GM12891 (cell line): ENCODE data around the gene PRKCB.

Experiments
- POLR2A ChIP-seq: IDR thresholded peaks from 2 replicates; pipeline ENCODE4 v1.6.1; 2011; ENCODE audit warnings: low read depth, low read length, control low read depth
- POLR2AphosphoS5 ChIP-seq: IDR thresholded peaks from 2 replicates; pipeline ENCODE4 v1.6.1; 2011; ENCODE audit warnings: low read depth, low read length, control low read depth
- POU2F2 ChIP-seq: IDR thresholded peaks from 2 replicates; pipeline ENCODE4 v1.6.1; 2011; ENCODE audit warnings: low read depth, mild to moderate bottlenecking, control low read depth, low read length, moderate library complexity
- SPI1 ChIP-seq: IDR thresholded peaks from 2 replicates; pipeline ENCODE4 v1.6.1; 2011; ENCODE audit warnings: low read depth, low read length, control low read depth
- TAF1 ChIP-seq: IDR thresholded peaks from 2 replicates; pipeline ENCODE4 v1.6.1; 2011; ENCODE audit warnings: low read depth, low read length, control low read depth

- no peak for TF ChIP-seq TAF1
- TF ChIP-seq POLR2AphosphoS5: no peak
- no peak for TF ChIP-seq POLR2A
- TF ChIP-seq SPI1: no peak
- TF ChIP-seq POU2F2: no peak
Measured at GRCh38 chr16:24234737-24235136, 399.0 kb downstream of the PRKCB start.
